GM10847 (cell line): ENCODE data around the gene IGFBP7.

ENCODE experiments used
- POLR2A ChIP-seq: IDR thresholded peaks from 2 replicates; pipeline ENCODE4 v1.6.1; 2011; ENCODE audit not compliant: insufficient read length; ENCODE audit errors: extremely low read depth

The IGFBP7 gene

GRCh38 chr4:57093845-57094831 lies 16.0 kb downstream of the IGFBP7 start:
- no peak for TF ChIP-seq POLR2A

DNA sequence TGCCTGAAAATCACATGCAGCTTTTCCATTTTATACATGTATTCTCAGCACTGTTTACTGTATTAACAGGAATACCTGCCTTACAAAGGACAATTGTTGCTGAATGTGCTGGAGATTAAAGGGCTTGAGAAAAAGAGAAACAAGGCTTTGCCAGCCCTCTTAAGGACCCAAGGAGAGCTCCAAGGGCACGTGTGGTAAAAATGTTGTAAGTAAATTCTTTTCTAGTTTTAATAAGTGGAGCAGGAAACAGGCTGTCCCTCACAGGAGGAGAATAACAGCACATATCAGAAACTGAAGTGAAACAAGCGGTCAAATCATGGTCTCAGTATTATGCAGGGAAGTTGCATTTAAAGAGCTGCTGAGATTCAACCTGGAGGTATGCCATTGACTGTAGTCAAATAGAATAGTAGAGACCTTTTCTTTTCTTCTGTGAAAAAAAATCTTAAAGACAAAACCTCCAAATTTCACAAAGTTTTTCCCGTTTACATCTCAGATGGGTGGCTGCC lies 18.5 kb downstream of the IGFBP7 start:
- no peak for TF ChIP-seq POLR2A

DNA sequence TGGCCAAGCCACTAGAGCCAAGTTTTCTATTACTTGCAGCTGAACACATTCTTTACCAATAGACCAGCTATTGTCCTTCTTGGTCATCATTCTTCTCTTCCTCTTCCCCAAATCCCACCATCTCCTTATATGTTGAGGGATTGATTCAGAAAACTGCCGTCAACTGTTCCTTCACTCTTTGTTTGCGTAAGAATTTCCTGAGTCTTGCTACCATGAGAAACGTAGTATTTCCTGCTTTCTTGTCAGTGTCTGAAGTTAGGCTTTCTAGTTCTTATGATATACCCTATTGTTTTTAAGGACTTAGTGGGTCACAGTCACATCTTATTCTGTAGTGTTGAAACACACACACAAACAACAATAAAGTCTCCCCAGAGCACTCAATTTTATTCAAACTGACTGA lies 20.1 kb downstream of the IGFBP7 start:
- no peak for TF ChIP-seq POLR2A

DNA sequence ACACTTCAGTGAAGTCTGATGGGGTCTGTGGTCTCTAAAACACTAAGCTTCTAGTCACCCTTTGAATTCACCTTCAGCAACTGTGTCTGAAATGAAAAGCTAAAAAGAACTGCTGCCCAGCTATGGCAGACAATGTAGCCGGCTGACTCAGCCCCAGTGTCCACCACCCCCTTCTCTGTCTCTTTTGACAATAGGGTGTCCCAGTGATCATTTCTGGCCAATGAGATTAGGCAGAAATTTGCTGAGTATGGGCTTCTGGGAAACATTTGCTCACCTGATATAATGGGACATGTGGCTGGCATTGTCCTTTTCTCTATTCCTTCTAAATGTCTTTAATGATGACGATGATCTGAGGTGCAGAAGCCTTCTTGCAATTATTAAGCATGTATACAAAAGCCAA lies 20.6 kb downstream of the IGFBP7 start:
- no peak for TF ChIP-seq POLR2A

DNA sequence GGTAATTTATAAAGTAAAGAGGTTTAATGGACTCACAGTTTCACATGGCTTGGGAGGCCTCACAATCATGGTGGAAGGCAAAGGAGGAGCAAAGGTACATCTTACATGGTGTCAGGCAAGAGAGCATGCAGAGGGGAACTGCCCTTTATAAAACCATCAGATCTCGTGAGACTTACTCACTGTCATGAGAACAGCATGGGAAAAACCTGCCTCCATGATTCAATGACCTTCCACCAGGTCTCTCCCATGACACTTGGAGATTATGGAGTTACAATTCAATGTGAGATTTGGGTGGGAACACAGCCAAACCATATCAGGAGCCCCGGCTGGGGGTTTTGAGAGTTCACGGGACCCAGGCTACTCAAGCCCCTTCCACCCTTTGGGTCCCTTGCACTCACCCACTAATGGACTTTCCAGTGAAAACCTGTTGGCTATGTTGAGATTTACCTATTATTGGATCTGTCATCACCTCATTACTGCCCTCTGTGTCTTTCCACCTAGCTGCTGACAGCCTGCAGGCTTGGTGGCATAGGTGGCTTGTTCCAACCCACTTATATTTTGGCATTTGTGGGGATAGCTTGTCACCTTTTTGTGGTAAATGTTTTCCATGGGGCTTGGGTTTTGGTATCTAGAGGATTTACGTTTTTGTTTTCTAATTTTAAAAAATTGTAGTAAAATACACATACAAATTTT lies 24.0 kb downstream of the IGFBP7 start:
- TF ChIP-seq POLR2A: no peak

DNA sequence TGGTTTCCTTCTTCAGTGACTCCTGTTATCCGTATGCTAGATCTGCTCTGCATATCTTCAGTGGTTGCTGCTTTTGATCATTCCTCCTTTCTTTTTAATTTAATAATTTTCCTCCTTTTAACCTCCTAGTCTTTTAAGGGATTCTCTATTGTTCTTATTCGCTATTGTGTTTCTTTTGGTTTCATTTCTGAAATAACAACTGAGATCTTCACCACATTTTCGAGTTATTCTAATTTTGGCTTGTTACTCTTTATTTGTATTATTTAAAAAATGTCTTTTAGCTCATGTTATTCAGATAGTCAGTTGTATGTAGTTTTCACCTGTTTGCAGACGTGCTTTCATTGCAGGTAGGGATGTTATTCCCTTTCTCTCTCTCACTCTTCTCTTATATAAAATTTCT lies 24.9 kb downstream of the IGFBP7 start:
- TF ChIP-seq POLR2A: no peak

- TF ChIP-seq POLR2A: no peak
Measured at GRCh38 chr4:57084360-57084759, 25.8 kb downstream of the IGFBP7 start.

GRCh38 chr4:57083090-57083489 lies 27.1 kb downstream of the IGFBP7 start:
- TF ChIP-seq POLR2A: no peak

DNA sequence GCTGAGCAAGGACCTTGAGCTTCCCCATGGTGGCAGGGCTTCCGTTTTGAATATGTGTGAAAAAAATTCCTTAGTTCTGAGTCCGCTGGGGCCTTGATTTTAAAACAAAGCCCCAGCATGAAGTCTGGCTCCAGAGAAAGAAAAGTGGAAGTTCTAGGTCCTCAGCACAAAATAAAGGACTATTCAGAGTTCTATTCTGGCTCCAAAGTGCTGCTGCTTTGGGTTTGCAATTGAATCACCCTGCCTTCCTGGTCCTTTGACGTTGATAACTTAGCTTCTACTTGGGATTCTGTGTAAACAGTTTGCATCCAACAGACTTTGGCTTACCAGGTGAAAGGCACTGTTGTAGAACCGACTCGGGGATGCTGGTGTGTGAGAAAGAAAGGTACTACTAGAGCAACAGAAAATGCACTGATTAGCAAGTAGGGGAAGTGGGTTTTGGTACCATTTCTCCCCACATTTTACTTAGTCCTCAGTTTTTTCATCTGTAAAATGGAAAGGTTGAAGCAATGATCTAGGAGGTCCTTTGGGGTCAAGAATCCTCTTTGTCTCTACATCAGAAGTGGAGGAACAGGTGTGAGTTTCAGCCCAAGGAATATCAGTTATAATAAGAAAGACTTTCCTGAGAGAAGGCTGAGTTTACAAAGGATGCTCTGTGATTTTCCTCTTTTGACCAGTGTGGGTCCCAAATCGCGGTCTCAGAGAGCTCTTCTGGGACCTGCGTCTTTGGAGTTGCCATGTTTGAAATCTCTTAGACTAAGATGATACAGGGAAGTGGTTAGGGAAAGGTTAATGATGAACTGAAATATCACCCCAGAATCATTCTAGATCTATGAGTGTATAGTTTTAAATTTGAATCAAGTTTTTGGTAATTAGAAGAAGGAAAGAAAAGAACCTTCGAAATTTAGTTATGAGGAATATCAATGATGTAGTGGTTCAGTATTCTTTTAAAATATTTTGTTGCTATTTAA lies 28.2 kb downstream of the IGFBP7 start:
- TF ChIP-seq POLR2A: no peak

DNA sequence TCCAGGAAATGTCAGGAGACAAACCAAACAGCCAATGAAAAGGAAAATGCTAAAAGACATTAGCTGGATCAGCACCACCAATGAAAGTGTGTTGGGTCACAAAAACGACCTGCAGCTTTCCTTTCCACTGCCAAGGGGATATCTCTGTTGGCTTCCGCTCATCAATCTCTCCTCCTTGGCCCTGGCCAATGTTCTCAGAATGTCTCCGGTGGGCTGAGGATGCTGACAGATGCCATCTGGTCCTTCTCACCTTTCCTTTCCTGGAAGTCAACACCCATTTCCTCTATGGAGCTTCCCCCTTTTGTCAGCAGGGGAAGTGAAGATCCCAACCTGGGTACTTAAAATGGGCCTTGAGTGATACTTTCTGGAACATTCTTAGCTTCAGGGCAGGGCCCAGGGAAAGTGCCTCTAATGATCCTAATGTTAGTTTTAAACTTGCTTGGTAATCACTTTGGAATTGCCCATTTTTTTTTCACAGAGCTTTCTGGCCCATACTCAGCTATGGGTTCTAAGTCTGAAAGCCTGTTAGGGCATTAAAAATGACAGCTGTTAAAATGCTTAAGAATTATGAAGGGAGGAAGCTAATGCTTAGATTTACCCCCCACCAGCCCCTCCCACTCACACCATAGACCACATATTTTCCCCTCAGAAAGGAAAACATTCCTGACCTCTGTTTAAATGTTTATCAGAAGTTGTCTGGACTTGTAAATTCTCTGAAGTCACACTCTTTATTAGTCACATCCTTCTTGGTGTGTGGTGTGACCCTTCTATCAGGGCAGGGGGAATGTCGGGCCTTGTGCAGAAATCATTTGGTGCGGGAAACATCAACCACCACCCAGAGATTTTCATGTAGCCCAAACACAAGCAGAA lies 29.2 kb downstream of the IGFBP7 start:
- no peak for TF ChIP-seq POLR2A

- no peak for TF ChIP-seq POLR2A
Measured at GRCh38 chr4:57078685-57079521, 31.3 kb downstream of the IGFBP7 start.

DNA sequence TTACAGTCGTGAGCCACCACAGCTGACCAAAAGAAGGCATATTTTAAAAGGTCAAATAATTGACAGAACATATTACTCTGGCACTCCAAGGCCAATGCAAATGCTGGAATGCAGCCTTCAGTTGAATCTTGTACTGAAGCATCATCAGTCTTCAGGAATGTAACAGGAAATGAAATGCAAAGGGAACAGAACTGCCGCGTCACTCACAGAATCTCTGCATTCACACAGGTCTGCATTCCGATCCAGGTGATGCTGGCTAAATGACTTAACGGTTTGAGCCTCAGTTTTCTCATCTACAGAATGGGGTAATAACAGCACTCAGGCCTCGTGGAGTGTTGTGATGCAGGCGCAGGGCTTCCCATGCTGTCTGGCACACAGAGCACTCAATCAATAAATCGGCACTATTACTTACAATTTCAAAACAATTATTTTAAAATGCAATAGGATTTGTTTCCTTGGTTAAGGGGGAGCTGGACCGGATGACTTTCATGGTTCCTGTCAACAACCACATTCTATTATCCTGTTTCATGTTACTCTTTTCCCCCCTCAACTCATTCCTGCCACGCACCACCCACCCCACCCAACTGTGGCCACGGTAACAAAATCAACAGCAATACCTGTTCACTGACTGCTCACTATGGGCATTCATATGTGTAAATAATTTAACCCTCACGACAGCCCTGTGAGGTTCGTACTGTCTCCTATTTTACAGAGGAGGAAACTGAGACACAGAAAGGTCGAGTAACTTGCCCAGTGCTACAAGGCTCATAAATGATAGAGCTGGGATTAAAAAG lies 32.4 kb downstream of the IGFBP7 start:
- no peak for TF ChIP-seq POLR2A

DNA sequence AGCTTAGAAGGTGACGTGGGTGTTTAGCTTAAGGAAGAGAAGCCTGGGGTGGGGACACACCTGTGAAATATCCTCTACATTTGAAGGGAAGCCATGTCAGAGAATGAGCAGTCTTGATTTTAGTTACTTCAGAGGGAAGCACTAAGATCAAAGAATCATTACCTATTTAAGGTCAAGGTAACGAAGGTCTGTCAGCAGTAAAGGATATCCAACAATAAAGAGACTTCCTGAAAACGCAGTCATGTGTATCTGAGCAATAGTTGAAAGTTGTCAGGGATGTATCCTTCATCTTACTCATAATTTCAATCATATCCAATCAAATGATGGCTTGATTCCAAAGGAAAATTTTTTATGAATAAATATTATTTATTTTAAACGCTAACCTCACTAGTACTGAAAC lies 33.5 kb downstream of the IGFBP7 start:
- TF ChIP-seq POLR2A: no peak

- no peak for TF ChIP-seq POLR2A
Measured at GRCh38 chr4:57075367-57075766, 34.8 kb downstream of the IGFBP7 start.
